Measurements from ENCODE around the gene ITM2C.

ITM2C gene

DNA sequence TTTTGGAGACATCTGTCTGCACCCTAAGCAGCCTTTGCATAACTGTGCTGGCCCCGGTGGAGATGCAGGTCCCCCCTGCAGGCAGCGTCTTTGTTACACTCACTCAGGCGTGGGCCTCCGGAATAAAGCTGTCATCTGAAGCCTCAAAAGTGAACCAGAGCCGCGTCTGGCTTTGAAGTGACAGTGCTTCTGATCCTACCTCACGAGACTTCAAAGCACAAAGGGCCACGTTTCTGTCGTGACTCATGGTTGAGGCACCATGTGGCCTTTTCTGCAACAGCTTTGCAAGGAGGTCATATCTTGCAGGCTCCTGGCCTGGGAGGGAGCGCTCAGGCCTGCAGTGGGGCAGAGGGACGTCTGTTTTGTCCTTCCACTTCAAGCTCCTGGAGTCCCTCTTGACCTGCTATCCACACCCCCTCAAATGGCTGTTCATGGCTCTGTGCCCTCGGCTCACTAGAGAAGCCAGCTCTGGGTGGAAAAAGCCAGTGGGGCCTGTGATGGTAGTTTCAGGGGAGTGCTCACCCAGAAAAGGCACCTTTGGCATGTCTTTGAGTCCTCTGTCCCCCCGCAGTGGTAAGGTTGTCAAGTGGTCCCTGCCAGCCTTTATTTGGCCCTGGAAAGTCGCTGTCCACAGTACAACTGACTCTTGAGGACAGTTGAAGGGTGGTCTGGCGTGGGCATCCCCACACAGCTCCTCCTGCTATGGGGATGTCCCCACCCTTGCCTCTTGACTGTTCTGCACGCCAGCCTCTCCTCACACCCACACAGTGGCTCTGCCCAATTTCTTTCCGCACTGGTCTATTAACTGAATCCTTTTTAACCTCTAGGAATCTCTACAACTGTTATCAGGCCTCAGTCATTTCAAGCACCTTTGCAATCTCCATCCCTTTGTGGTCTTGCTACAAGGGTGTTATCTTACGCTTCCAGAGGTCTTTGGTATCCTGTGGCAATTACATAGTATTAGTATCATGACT is 41.0 kb downstream of the ITM2C start:
- in situ Hi-C loops (cut with HindIII; ENCODE audit: low sequenced_read_pairs) = no loop called here

DNA sequence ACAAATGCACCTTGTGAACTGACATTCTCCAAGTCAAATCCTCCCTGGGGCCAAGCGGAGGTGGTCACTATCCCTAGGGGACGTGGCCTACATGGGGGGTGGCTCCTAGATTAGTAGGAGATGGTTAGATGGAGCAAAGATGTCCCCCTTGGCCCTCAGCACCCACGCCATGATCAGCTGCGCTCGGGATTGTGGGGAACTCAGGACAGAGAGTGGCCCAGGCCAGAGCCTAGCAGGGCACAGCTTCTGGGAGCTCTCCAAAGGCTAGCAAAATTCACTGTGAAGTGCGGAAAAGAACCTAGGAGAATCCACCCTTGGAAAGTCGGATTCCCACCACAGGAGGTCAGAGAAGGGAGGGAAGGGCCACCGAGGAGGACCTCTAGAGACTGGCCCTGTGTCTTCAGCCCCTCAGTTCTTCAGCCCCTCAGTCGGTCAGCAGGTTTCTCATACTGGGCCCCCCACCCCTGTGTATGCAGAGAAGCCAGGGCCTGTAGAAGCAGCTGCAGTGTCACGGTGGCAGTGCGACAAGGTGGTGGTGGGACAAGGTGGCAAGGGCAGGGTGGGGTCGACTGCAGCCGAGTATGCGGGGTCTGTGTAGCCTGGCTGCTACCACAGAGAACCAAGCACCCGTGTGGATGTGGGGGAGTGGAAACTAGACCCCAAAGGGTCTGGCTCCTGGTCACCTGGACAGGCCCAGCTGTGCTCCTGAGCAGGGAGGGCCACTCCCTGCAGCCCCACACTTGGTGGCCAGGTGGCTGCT is 41.9 kb downstream of the ITM2C start:
- in situ Hi-C loops (cut with HindIII; ENCODE audit: low sequenced_read_pairs) = no loop called here

DNA sequence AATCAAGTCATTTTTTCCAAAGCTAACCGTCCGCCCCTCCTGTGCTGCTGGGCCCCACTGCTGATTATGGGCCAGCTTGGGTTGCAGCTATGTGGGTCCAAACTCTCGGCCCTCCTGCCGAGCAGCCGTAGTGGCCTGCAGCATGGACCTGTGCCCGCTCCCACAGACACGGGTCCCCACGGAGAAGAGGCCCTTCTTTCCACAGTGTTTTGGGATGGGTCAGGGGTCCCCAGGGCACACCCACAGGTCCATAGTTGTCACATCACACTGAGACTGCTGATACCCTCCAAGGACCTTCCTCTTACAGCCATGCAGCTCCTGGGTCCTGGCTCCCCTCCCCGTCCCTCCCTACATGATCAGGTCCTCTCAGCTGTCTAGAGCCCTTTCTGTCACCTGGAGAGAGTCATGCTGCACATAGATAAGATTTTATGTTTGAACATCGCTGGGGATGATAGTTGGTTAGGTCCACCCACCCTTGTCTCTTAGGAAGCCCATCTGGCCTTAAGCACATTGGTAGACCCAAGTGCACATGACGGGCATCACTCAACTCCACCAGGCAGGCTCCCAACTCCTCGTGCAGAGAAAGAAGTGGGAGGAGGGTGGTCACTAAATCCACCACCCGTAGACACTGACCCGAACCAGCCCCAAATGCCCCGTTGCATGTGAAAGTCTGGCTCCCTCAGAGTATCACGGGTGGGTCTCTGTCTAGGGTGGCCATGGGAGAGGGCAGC is 42.8 kb downstream of the ITM2C start:
- in situ Hi-C loops (cut with HindIII; ENCODE audit: low sequenced_read_pairs) = no loop called here

DNA sequence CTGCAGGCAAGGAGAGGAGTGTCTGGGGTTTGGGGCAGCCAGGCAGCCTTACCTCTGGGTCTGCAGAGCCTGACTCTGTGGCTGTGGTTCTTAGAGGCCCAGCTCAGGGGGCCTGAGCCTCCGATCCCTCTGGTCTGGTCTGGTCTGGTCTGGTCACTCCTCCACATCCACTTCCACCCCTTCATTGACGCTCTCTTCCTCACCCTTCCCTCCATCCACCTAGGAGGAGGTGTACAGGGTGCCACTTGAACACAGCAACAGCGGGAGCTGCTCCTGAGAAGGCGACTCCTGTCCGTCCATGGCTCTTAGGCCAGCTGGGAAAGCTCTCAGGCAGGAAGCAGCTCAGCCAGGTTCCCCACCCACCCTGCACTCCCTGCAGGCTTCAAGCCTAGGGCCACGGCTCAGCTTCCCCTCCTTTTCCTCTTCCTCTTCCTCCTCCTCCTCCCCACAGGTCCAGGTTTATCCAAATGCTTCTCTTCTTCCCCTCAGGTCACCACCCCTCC is 43.4 kb downstream of the ITM2C start:
- in situ Hi-C loops (cut with HindIII; ENCODE audit: low sequenced_read_pairs) = no loop called here

DNA sequence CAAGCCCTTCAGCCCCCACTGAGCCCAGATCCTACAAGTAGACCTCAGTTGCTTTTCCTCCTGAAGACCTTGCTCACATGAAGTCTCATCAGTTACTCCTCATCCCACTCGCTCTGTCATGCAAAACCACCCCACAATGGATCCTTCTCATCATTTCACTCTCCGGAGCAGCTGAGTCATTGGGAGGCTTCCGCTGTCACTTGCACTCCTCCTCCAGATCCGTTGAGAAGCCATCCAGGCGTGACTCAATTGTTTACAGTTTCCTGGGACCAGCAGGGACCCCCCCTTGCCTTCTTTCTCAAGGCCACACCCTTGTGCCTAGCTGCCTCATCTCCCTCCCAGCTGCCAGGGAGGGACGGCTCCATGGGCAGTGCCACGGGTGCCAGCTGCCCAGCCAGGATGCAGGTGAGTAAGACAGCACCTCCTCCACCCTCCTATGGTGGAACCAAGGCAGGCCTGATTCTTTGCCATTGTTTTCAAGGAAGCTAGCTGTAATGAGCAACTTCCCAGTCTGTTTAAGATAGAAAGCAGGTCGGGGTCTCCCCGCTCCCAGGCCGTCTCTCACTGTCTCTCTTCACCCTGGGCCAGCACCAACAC is 44.0 kb downstream of the ITM2C start:
- in situ Hi-C loops (cut with HindIII; ENCODE audit: low sequenced_read_pairs) = no loop called here

DNA sequence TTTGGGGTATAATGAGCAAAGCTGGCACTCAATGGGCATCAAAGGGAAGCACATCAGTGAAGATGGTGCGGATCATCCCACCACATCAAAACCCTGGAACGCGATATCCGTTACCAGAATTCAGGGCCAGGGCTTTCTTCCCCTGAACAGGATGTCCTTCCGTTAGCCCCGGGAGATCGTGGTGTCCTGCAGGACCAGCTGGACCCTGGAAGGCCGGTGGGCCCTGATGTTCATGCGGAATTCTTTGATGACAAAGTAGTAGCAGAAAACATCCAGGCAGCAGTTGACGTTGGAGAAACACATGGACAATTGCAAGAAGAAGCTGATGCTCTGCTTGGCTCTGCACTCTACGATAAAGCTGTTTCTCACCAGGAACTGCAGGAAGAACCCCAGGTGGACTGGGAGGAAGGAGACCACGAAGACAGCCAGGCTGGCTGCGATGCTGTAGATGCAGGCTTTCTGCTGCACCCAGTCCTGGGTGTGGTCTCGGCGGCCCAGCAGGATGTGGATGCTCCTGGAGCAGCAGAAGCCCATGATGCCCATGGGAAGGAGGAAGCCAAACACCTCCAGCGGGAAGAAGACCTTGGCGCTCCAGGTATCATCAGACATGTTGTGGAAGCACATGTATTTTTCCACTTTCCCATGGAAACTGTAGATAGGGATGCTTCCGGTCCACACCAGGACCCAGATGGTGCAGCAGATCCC is 45.3 kb downstream of the ITM2C start:
- in situ Hi-C loops (cut with HindIII; ENCODE audit: low sequenced_read_pairs) = loop anchor here (5.0 kb wide), 2 partner anchors 33 to 147 kb away; partner anchors contain the start of gene PSMD1

DNA sequence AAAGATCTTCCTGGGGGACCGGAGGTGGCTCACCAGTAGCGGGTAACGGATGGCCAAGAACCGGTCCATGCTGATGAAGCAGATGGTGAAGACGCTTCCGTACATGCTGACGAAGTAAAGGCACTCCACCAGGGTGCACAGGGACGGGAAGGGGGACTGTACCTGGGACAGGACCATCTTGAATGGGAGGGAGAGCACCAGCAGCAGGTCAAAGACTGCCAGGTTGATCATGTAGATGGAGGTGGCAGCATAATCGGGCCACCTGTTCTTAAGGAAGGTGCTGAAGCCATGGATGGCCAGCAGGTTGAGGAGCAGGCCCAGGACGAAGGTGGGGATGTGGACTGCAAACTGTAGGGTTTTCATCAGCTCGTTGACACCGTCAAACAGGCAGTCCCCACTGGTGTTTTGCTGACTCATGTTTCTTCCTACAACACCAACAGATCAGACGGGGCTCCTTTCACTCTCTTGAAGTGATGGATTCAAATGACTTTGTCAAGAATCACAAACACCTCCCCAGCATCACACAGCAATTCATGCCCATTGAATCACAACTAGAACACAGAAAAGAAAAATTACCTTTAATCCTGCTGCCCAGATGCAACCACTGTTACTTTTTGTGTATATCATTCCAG is 45.9 kb downstream of the ITM2C start:
- in situ Hi-C loops (cut with HindIII; ENCODE audit: low sequenced_read_pairs) = loop anchor here (5.0 kb wide), 2 partner anchors 33 to 147 kb away; partner anchors contain the start of gene PSMD1

DNA sequence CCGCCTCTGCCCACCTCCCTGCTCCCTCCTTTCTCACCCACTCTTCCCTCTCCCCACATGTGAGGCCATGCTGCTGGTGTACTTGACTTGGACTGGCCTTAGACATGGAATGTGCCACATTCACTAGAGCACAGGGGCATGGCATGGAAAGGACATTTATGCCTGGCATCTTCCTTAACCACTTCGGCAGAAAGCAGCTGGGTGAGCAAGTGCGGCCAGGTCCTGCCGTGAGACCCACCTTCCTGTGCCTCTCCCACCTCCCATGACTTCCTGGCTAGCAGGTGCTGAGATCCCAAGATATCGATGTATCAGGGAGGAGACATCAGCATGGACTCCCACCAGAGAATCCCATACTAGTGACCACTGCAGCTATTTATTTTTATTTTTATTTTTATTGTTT is 47.3 kb downstream of the ITM2C start:
- in situ Hi-C loops (cut with HindIII; ENCODE audit: low sequenced_read_pairs) = loop anchor here (5.0 kb wide), 2 partner anchors 35 to 145 kb away; partner anchors contain the start of gene PSMD1

DNA sequence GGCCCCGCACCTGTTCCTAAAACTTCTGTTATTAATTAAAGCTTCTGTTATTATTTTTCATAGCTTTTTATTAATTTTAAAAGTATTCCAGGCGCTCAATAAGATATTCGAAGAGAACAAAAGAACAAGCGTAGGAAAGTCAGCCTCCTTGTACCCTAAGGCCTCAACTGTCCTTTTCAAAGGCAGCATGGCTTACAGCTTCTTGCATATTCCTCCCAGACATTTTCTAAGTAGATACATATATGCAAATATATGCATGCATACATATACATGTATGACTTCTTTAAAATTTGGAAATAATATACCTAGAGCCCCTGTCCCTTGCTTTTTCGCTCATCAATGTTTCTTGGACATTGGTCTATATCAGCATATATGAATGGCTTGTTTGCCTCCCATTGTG is 48.0 kb downstream of the ITM2C start:
- in situ Hi-C loops (cut with HindIII; ENCODE audit: low sequenced_read_pairs) = loop anchor here (5.0 kb wide), 2 partner anchors 35 to 145 kb away; partner anchors contain the start of gene PSMD1

DNA sequence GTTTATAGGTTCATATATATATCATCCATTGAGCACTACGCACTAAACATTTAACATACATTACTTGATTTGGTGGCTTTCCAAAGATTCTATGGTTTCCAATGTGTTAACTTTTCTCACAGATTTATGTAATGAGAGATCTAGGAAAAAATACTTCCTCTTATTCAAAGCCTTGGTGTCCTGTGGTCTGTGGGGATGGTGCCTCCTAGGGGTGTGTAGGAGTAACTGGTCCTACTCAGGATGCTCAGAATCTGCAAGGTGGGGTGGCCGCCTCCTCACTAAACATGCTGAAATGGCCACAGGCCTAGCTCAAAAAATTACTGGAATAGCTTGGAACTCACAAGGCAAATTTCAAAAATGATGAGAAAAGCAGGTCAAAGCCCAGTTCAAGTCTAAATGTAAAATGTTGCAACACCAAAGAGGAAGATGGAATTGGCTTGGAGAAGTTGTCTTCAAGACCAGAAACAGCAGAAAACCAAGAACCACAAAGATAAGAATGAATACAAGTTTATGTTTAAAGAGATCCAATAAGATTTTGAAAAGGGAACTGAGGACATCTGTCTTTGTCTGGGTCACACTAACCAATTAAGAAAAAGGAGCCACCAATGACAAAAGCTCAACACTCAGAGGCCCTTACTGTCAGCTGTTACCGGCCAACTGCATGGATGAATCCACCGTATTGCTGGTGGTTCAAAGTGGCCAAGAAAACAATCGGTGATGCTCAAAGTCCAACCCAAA is 48.8 kb downstream of the ITM2C start:
- in situ Hi-C loops (cut with HindIII; ENCODE audit: low sequenced_read_pairs) = loop anchor here (5.0 kb wide), 2 partner anchors 36 to 144 kb away; partner anchors contain the start of gene PSMD1

DNA sequence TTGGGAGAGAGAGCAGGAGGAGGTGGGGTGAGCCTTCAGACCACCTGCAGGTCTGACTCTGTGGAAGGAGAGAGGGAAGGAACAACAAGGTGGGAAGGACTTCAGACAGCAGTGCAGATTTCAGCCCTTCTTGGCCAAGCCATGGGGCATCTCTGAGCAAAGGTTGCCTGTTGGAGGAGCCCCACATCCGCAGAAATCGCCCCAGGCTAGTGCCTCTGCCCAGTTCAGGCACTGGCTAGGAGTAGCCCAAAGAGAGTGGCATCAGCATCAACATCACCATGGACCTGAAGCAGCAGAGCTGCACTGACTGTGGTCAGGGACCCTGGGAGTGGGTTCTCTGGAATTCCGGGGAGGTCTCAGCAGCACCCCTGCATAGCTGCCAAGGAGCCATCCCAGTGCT is 50.1 kb downstream of the ITM2C start:
- in situ Hi-C loops (cut with HindIII; ENCODE audit: low sequenced_read_pairs) = loop anchor here (5.0 kb wide), 3 partner anchors 38 to 142 kb away; partner anchors contain the start of gene PSMD1

DNA sequence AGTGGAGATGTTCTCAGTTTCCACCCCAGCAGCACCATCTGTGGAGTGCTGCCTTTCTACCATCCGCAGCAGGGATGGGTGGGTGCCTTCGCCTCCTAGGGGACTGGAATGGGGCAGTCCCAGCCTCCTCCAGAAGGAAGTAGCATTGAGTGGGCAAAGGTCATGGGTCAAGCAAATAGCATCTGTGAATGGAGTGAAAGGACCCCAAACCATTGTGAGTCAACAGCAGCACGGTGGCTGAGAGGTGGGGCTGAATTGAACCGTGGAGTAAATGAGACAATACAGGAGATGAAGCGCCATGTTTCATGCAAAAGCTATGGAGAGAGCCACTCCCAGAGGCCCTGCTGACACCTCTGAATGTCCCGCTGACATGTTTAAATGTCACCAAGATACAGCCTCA is 50.6 kb downstream of the ITM2C start:
- in situ Hi-C loops (cut with HindIII; ENCODE audit: low sequenced_read_pairs) = loop anchor here (5.0 kb wide), 1 partner anchor 58 kb away; no protein-coding TSS in a partner anchor

DNA sequence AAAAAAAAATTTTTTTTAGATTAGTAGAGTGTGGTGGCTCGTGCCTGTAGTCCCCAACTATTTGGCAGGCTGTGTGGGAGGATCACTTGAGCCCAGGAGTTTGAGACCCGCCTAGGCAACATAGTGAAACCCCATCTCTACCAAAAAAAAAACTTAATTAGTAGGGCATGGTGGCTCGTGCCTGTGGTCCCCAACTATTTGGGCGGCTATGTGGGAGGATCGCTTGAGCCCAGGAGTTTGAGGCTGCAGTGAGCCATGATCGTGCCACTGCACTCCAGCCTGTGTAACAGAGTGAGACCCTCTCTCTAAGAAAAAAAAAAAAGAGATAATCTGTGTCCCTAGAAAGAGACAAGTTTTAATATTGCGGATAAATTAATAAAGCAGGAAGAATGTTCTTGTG is 51.5 kb downstream of the ITM2C start:
- in situ Hi-C loops (cut with HindIII; ENCODE audit: low sequenced_read_pairs) = loop anchor here (5.0 kb wide), 1 partner anchor 59 kb away; no protein-coding TSS in a partner anchor

DNA sequence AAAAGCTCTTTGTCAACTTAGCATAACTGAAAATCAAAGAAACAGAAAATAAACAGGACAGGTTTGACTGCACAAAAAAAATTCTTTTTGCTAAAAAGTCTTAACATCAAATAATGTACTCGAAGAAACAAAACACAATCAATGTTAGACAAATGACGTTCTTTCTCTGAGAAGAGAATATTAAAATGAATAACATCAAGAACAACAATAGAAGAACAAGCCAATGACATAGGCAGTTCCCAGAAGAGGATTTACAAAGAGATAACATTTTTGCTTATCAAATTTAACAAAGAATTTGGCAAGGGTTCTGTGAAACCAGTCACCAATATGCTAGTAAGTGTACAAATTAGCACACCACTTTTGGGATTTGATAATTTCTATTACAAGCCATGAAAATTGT is 54.5 kb downstream of the ITM2C start:
- in situ Hi-C loops (cut with HindIII; ENCODE audit: low sequenced_read_pairs) = loop anchor here (5.0 kb wide), 1 partner anchor 62 kb away; no protein-coding TSS in a partner anchor

DNA sequence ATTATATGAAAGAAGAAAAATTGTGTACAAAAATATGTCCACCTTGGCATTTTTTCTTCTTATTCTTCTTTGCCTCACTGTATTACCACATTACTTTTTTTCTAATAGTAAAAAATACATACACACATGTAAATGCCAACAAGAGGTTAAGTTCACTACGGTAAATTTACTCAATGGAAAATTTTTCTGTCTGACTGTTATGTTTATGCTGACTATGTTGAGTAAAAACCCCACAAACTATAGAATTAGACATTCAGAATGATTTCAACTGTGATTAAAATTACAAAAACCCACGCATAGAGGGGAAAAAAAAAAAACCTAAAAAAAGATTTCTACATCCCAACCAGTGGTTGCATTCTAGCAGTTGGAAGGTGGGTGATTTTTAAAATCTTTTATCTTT is 54.9 kb downstream of the ITM2C start:
- in situ Hi-C loops (cut with HindIII; ENCODE audit: low sequenced_read_pairs) = loop anchor here (5.0 kb wide), 1 partner anchor 62 kb away; no protein-coding TSS in a partner anchor

DNA sequence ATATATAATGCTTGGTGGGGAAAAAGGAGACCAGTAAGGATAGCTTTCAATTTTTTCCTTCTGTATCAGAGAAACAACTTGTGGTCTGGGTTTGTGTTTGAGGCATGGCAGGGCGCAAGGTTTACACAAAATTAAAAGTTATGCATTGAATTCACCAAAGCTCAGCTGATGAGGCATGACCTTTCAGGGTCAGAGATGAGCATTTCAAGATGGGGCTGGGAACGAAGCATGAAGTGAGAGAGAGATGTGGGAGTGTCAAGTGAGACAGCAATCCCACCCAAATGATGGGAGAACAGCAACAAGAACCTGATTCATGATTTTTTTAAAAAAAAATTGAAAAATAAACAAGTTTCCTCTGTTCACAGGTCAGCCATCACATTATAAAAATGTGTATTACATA is 55.4 kb downstream of the ITM2C start:
- in situ Hi-C loops (cut with HindIII; ENCODE audit: low sequenced_read_pairs) = no loop called here

DNA sequence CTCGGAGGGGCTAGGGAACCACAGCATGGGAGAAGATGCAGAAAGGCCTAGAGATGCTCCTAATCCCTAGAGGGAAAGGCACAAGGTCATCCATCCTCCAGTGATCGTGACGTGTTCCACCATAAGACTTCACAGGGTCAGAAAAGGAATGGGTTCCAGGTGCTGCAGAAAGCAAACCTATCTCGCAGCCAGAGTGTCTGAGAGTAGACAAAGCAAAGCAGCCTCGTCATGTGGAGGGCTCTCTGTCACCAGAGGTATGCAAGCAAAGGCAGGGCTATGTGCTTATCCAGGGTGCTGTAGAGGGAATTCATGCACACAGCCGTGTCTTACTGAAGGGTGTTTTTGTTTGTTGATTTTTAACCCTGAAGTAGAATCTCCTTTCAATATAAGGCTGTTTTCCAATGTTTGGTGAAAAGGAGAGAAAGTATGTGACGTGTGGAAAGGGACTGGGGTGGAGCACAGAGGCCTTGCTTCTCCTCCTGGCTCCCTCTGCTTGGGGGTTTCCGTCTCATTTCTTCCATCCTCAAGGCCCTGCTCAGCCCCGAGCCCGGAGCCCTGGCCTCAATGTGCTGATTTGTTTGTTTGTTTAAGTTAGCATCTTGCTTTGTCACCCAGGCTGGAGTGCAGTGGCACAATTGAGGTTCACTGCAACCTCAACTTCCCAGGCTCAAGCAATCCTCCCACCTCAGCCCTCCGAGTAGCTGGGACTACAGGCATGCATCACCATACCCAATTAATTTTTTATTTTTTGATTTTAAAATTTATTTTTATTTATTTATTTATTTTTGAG is 57.3 kb downstream of the ITM2C start:
- in situ Hi-C loops (cut with HindIII; ENCODE audit: low sequenced_read_pairs) = no loop called here

Data from endothelial cell of hepatic sinusoid (primary cell).